Measurements from ENCODE around the gene KRTAP9-2.
"Not testable (repeated sequence)": the region's sequence is repeated elsewhere in the genome, so short reads cannot be mapped to it uniquely, and the experiment has no call there.

Gene KRTAP9-2

GRCh38 chr17:41237116-41237515 lies 10.7 kb downstream of the KRTAP9-2 start:
- DNase-seq, result not testable (repeated sequence)

- not testable (repeated sequence) for DNase-seq
Observed at GRCh38 chr17:41237949-41238437, 11.5 kb downstream of the KRTAP9-2 start, which contains the start of gene KRTAP9-8. TSS of gene KRTAP9-8 (plus strand) at chr17:41237999. CDS start at chr17:41238052, 53 bp downstream.

- not testable (repeated sequence) for DNase-seq
Observed at GRCh38 chr17:41246995-41247787, 20.7 kb downstream of the KRTAP9-2 start.

- not testable (repeated sequence) for DNase-seq
Observed at GRCh38 chr17:41249637-41250240, 23.3 kb downstream of the KRTAP9-2 start, which contains the start of gene KRTAP9-4. TSS of gene KRTAP9-4 (plus strand) at chr17:41249687. CDS start at chr17:41249721, 34 bp downstream.

- DNase-seq, result no peak
Observed at GRCh38 chr17:41251261-41251660, 24.8 kb downstream of the KRTAP9-2 start.

- DNase-seq, result no peak
Observed at GRCh38 chr17:41254861-41255260, 28.4 kb downstream of the KRTAP9-2 start.

GRCh38 chr17:41255381-41256290 lies 29.2 kb downstream of the KRTAP9-2 start, which contains the start of gene KRTAP9-9:
TSS of gene KRTAP9-9 (plus strand) at chr17:41255384.
- DNase-seq, result not testable (repeated sequence)

- DNase-seq, result no peak
Observed at GRCh38 chr17:41256291-41256685, 29.8 kb downstream of the KRTAP9-2 start.

GRCh38 chr17:41258406-41258805 lies 32.0 kb downstream of the KRTAP9-2 start:
- no peak for DNase-seq

GRCh38 chr17:41263212-41263611 lies 36.8 kb downstream of the KRTAP9-2 start:
- DNase-seq, result no peak

- no peak for DNase-seq
Observed at GRCh38 chr17:41264599-41264998, 38.2 kb downstream of the KRTAP9-2 start.

- no peak for DNase-seq
Observed at GRCh38 chr17:41265078-41265477, 38.6 kb downstream of the KRTAP9-2 start, which contains the start of gene KRTAP9-6. TSS of gene KRTAP9-6 (plus strand) at chr17:41265378. CDS start at chr17:41265378, 0 bp downstream.

- no peak for DNase-seq
Observed at GRCh38 chr17:41267711-41268110, 41.3 kb downstream of the KRTAP9-2 start.

- DNase-seq, result not testable (repeated sequence)
Observed at GRCh38 chr17:41271323-41271722, 44.9 kb downstream of the KRTAP9-2 start.

- DNase-seq, result no peak
Observed at GRCh38 chr17:41271858-41272257, 45.4 kb downstream of the KRTAP9-2 start.

GRCh38 chr17:41275648-41276190 lies 49.3 kb downstream of the KRTAP9-2 start, which contains the start of gene KRTAP9-7:
TSS of gene KRTAP9-7 (plus strand) at chr17:41275698. CDS start at chr17:41275698, 0 bp downstream.
- DNase-seq, result not testable (repeated sequence)

Measured in cortex of kidney (tissue), 1 donor.